ENCODE data around the gene MZF1.

Gene MZF1

DNA sequence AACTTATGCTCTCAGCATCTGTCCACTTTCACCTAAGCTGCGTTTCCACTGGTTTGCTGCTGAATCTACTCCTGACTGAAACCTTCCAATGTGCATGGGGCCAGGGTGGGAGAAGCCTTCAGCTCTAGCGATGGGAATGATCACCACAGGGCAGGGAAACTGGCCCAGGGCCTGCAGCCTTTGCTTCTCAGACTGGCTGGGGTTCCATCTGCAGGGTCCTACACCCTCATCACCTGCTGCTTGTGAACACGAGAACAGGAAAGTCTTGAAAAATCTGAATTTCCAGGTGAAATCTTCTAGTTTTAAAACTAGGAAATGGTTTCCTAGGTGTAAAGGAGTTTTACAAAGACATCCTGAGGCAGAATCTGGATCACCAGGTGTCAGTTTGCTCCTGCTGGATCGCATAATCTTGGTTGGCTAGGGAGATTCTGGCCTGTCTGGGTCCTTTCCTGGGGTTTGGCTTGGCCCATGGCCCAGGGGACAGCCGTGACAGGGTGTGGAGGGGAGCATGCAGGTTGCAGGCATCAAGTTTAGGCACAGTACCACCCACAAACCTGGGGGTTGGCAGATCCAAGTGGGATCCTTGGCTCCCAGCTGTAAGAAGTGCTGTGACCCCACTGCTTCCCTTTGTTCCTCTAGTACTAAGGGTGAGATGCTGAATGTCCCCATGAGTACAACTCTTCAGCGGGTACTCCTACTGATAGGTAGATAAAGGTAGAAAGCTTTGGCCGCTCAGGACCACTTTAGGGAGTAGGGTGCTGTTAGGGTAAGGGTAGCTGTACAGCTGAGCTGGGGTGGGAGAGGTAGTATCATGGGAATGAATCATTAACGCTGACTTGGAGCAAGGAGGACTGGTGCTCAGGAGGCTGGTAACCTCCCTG lies 12.9 kb downstream of the MZF1 start:
- DNase-seq (ENCODE audit: insufficient read length, low spot score) (no peak), FAIRE-seq (no peak)
- TF ChIP-seq, protein P1, sequence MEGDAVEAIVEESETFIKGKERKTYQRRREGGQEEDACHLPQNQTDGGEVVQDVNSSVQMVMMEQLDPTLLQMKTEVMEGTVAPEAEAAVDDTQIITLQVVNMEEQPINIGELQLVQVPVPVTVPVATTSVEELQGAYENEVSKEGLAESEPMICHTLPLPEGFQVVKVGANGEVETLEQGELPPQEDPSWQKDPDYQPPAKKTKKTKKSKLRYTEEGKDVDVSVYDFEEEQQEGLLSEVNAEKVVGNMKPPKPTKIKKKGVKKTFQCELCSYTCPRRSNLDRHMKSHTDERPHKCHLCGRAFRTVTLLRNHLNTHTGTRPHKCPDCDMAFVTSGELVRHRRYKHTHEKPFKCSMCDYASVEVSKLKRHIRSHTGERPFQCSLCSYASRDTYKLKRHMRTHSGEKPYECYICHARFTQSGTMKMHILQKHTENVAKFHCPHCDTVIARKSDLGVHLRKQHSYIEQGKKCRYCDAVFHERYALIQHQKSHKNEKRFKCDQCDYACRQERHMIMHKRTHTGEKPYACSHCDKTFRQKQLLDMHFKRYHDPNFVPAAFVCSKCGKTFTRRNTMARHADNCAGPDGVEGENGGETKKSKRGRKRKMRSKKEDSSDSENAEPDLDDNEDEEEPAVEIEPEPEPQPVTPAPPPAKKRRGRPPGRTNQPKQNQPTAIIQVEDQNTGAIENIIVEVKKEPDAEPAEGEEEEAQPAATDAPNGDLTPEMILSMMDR (IDR thresholded peaks at IDR 0.05; ENCODE audit: insufficient read depth, missing control alignments): no peak

DNA sequence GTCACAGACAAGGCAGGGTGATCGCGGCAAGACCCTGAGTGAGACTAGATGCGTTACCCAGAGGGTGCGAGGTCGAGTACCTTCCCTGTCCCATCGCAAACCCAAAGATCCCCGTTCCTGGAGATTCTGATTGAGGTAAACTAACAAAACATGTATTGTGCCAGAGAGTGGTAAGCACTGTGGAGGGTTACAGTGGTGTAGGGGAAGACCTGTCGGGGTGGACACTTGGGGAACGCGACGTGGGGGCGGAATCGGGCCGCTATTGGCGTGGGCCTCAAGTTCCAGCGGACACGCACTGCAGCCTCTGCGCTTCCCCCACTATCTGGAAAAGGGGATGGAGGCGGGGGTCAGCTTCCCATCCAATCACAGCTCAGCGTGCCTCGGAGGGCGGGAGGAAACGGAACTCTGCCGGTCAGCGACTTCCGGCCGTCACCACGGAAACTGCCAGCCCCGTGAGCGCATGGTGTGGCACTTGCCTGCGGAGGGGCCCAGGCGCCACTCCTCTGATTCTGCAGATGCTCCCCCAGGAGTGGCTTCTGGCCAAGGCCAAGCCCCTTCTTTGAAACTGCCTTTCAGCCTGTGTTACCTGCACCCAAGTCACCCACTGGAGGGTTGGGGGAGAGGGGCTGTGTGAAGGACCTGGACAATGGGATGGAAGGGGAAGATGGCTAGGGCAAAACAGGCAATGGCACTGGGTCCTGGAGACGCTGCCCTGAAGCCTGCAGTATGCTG lies 13.7 kb downstream of the MZF1 start:
- DNase-seq (ENCODE audit: insufficient read length, low spot score) (peak; percentile 72), FAIRE-seq (no peak)
- TF ChIP-seq, protein P1 (IDR thresholded peaks at IDR 0.05; ENCODE audit: insufficient read depth, missing control alignments): no peak

DNA sequence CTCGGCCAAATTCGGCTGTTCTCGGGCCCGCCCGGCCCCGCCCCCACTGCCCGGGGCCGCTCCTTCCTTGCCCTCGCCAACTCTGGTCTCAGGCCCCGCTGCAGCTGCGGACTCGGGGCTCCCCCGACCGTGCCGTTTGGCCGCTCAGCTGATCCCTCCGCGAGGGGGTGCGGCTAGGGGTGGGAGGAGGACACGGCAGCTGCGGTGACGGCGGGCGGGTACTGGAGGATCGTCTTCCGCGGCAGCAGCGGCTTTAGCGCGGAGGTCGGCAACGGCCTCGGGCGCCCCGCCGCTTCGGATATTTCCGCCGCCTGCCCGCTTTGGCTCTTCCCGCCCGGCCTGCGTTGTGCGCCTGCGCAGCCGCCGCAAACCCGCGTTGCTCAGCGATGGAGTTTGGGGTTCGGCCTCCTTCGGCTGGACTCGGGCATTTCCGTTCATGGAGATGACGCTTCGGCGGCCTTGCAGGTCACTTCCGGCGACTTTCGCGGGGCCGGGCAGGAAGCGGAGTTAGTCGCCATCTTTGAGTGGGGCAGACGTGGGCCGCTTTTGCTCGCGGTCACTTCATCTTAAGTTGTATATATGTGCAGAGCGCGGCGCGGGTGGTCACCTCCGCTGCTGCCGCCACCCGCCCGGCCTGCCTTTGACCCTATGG lies 14.4 kb downstream of the MZF1 start:
- peak; percentile 63 for DNase-seq (ENCODE audit: insufficient read length, low spot score)
- no peak for FAIRE-seq
- TF ChIP-seq, protein P1 (IDR thresholded peaks at IDR 0.05; ENCODE audit: insufficient read depth, missing control alignments): no peak

DNA sequence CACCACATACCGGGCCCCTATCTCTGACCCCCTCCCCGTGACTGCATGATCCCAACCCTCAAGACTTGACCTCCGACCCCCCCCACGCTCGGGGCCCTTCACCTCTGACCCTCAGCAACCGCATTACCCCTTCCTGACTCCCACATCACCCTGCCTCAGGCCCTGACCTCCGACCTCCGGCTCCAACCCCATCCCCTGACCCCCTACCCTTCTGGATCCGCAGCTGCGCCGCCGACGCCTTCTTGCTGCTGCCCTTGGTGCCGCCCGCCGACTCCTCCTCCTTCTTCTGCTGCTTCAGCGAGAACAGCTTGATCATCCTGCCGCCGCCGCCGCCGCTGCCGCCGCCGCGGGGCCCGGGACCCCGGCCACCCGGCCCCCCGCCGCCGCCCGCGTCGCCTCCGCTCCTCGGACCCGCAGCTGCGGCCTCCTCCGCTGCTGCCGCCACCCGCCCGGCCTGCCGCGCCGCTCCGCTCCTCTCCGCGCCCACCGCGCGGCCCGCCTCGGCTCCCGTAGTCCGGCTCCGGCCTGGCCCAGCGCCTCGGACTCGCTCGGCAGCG lies 15.0 kb downstream of the MZF1 start, which contains the start of gene UBE2M:
Gene UBE2M, minus strand, starts transcription at position 546 of the 557 bp plus-strand sequence. Its CDS starts 230 bp downstream, at position 316.
- DNase-seq (ENCODE audit: insufficient read length, low spot score) (no peak), FAIRE-seq (no peak)
- TF ChIP-seq, protein P1 (IDR thresholded peaks at IDR 0.05; ENCODE audit: insufficient read depth, missing control alignments): no peak

DNA sequence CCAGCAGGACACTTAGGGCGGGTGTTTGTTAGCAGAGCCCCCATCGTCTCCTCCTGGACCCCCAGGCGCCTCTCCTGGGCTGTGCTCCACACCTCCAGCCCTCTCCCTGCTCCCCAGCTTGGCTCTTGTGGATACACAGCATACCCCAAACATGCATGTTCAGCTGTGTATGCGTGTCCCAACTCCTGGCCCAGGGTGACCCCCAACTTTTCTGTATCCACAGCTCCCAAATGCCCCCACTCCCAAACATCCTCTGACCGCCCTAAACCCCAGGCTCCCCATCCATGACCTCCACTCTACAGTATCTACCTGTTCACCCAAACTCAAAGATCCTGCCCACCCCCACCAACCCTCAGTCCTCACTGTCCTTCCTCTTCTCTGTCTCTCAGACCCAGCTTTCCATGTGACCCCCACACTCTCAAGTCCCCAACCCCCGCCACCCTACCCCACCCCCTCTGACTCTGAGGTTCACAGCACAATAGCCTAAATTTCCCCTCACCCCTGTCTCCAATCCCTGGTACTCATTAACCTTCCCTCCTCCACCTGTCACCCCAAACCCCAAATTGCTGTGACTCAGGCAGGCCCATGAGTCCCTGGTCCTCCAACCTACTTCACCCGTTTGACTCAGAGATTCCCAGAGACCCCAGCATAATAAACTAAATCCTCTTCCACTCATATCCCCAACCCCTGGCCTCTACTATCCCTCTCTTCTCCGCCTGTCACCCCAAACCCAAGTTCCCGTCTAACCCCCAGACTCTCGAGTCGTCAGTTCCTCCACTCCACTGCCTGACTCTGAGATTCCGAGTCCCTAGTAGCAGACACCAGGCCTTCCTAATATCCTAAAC lies 15.7 kb downstream of the MZF1 start:
- DNase-seq (ENCODE audit: insufficient read length, low spot score) (no peak), FAIRE-seq (no peak)
- TF ChIP-seq, protein P1 (IDR thresholded peaks at IDR 0.05; ENCODE audit: insufficient read depth, missing control alignments): no peak

DNA sequence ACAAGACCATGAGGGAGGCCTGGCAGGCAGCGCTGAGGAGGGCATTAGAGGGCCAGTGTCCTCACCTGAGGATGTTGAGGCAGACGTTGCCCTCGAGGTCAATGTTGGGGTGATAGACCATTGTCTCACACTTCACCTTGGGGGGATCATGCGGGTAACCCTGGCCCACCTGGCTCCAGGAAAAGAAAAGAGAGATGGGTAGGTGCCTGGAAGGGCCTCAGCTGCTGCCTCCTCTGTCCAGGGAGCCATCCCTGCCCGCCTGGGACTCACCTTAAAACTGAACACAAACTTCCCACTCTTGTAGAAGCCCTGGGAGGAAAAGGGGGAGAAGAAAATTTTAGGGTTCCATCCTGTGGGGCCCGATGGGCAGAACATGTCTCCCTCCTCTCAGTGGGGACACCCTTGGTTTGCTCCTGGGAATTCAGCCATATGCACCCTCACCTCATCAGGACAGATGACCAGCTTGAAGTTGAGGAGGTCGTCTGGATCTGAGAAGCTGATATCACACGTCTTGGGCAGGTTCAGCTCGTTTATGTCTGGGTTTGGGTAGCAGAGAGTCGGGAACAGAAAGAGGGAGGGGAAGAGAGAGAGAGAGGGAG lies 16.4 kb downstream of the MZF1 start:
- FAIRE-seq (no peak), DNase-seq (ENCODE audit: insufficient read length, low spot score) (no peak)
- TF ChIP-seq, protein P1 (IDR thresholded peaks at IDR 0.05; ENCODE audit: insufficient read depth, missing control alignments): no peak

Data from D721Med (cell line).